ENCODE results near the gene SPRR2G.

- TF ChIP-seq POLR2A (IDR thresholded peaks at IDR 0.05; ENCODE audit: extremely low read depth, insufficient read length) (no peak), CTCF (IDR thresholded peaks at IDR 0.05; ENCODE audit: low read depth, low read length) (no peak), MYC (IDR thresholded peaks at IDR 0.05; ENCODE audit: low read depth, low read length) (no peak), MAX (IDR thresholded peaks at IDR 0.05; ENCODE audit: low read depth, low read length) (no peak)
Observed at GRCh38 chr1:153100245-153100644, 50.4 kb downstream of the SPRR2G start.

Data from NB4 (cell line).